Measurements from ENCODE around the gene ZSCAN31. TPM values are rescaled to one million over a fixed set of nuclear protein-coding genes. Genes with fewer than 3 reads are reported as not detected.
"Not testable (repeated sequence)": the region's sequence is repeated elsewhere in the genome, so short reads cannot be mapped to it uniquely, and the experiment has no call there.

ZSCAN31 gene
- total RNA-seq, result 1 to 10 TPM in 1 of 2 donors, under 1 TPM in 1; 0.70 to 1.7 TPM

- DNase-seq (ENCODE audit: low spot score in 2 of 2), result peak; percentile 66 to 89
- Mint-ChIP-seq H3K36me3 (peaks cover 0 to 12% of the 10 kb centered on the region in 2 donors), H3K27ac (no peak within 1 kb of the TSS), H3K9me3 (peaks cover 0 to 24% of the 10 kb centered on the region in 2 donors)
- peak; percentile 83 to 93 for ATAC-seq
Measured at GRCh38 chr6:28335564-28336283, at the start of gene ZSCAN31. Gene ZSCAN31 (minus strand): TSS chr6:28336148. CDS start chr6:28329683, 6,465 bp downstream.

GRCh38 chr6:28384143-28384533, 48.2 kb upstream of the ZSCAN31 start:
- Mint-ChIP-seq H3K9me3 (no peaks in the 10 kb centered on the region), H3K36me3 (peaks cover 44 to 59% of the 10 kb centered on the region in 2 donors), H3K27ac (peak overlapping the region in 1 of 2 donors; percentile 69)
- ATAC-seq, result no peak
- no peak for DNase-seq (ENCODE audit: low spot score in 2 of 2)

GRCh38 chr6:28383235-28384142, 47.5 kb upstream of the ZSCAN31 start:
- peaks cover 41 to 59% of the 10 kb centered on the region in 2 donors for H3K36me3 Mint-ChIP-seq
- DNase-seq (ENCODE audit: low spot score in 2 of 2) (peak; percentile 28 to 63), ATAC-seq (peak; percentile 64 to 93)
- peak overlapping the region; percentile 31 to 69 for H3K27ac Mint-ChIP-seq
- no peaks in the 10 kb centered on the region for H3K9me3 Mint-ChIP-seq

- ATAC-seq (no peak), DNase-seq (ENCODE audit: low spot score in 2 of 2) (no peak)
- H3K36me3 Mint-ChIP-seq, result peaks cover 38 to 59% of the 10 kb centered on the region in 2 donors
- H3K27ac Mint-ChIP-seq, result no peak overlapping the region
- peaks cover 0 to 4% of the 10 kb centered on the region in 2 donors for H3K9me3 Mint-ChIP-seq
Measured at GRCh38 chr6:28380381-28380780, 44.4 kb upstream of the ZSCAN31 start.

DNA sequence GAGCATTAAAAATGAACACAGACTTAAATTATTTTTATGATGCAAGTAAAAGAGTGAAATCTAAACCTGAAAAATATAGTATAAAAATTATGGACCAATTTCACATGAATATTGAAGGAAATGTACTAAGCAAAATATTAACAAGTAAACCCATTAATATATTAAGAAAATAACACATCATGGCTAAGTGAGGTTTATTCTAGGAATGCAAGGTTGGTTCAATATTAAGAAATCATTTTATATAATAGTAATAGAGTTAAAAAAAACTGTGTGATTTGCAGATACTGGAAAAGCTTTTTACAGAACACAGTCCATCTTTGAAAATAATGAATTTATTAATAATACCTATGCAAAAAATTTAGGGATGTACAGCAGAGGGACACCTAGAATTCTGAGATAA, 42.7 kb upstream of the ZSCAN31 start:
- no peak overlapping the region for H3K27ac Mint-ChIP-seq
- peaks cover 38 to 46% of the 10 kb centered on the region in 2 donors for H3K36me3 Mint-ChIP-seq
- H3K9me3 Mint-ChIP-seq, result peaks cover 0 to 4% of the 10 kb centered on the region in 2 donors
- DNase-seq (ENCODE audit: low spot score in 2 of 2) (no peak), ATAC-seq (no peak)

- peaks cover 0 to 4% of the 10 kb centered on the region in 2 donors for H3K9me3 Mint-ChIP-seq
- H3K27ac Mint-ChIP-seq, result no peak overlapping the region
- peaks cover 34 to 40% of the 10 kb centered on the region in 2 donors for H3K36me3 Mint-ChIP-seq
- no peak for DNase-seq (ENCODE audit: low spot score in 2 of 2)
- ATAC-seq, result no peak
Measured at GRCh38 chr6:28377879-28378278, 41.9 kb upstream of the ZSCAN31 start.

DNA sequence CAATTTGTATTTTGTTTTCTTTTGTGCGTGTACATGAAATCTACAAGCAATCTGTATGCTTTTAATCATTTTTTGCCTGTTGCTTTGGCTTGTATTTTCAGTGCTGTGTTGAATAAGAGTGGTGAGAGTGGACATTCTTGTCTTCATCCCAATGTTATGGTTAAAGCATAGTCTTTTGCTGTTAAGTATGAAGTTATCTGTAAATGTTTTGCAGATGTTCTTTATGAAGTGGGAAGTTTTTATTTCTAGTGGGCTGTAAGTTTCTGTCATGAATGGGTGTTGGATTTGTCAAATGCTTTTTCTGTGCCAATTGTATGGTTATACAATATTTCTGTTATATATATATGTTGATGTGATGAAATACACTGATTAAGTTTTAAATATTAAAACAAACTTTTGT, 38.0 kb upstream of the ZSCAN31 start:
- ATAC-seq, result no peak
- H3K36me3 Mint-ChIP-seq, result peaks cover 4 to 8% of the 10 kb centered on the region in 2 donors

DNA sequence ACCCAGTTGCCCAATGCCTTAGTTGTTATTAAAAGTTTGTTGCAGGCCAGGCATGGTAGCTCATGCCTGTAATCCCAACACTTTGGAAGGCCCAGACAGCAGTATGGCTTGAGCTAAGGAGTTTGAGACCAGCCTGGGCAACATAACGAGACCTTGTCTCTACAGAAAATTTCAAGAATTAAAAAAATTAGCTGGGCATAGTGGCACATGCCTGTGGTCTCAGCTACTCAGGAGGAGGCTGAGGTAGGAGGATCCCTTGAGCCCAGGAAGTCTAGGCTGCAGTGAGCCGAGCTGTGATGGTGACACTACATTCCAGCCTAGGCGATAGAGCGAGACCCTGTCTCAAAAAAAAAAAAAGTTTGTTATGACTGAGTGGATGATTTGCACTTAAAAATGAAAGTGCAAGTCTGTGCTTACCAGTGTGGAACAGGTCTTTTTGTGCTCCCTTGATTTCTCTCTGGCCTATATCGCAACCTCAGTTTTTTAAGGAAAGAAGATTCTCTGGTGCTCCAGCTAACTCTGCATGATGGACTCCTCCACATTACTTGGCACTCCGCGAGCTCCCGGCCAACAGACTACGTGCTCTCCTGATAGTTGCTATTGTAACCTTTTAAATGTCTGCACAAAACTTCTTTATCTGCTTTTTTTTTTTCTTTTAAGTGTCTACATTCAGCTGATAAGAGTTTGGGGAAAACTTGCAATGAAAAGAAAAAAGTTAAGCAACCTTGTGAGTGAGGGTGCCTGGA, 35.9 kb upstream of the ZSCAN31 start:
- H3K27ac Mint-ChIP-seq, result no peak overlapping the region
- no peaks in the 10 kb centered on the region for H3K9me3 Mint-ChIP-seq
- no peak for ATAC-seq
- DNase-seq (ENCODE audit: low spot score in 2 of 2), result no peak
- no peaks in the 10 kb centered on the region for H3K36me3 Mint-ChIP-seq

More for the DNA sequence above, 38.0 kb upstream of the ZSCAN31 start:
- Mint-ChIP-seq H3K9me3 (peaks cover 0 to 4% of the 10 kb centered on the region in 2 donors), H3K27ac (no peak overlapping the region)
- no peak for DNase-seq (ENCODE audit: low spot score in 2 of 2)

DNA sequence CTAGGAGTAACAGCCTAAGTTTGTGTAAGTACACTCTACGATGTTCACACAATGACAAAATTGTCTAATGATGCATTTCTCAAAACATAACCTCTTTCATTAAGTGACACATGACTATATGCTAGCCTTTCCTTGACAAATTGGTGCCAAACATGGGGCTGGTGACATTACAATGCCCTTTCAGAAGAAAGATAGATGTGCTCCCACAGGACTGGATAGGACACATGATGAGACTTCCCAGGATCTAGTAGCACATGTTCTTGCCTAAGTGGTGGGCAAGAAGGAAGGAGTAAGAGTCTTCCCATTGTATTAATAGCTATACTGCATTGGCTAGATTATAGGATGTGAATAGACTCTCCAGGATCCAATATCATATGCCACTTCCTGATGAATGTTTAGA, 35.3 kb upstream of the ZSCAN31 start:
- H3K27ac Mint-ChIP-seq, result no peak overlapping the region
- H3K9me3 Mint-ChIP-seq, result no peaks in the 10 kb centered on the region
- no peak for DNase-seq (ENCODE audit: low spot score in 2 of 2)
- no peak for ATAC-seq
- H3K36me3 Mint-ChIP-seq, result no peaks in the 10 kb centered on the region

GRCh38 chr6:28370440-28370839, 34.5 kb upstream of the ZSCAN31 start:
- Mint-ChIP-seq H3K9me3 (no peaks in the 10 kb centered on the region), H3K27ac (no peak overlapping the region), H3K36me3 (peaks cover 2 to 4% of the 10 kb centered on the region in 2 donors)
- no peak for ATAC-seq
- no peak for DNase-seq (ENCODE audit: low spot score in 2 of 2)

- H3K9me3 Mint-ChIP-seq, result no peaks in the 10 kb centered on the region
- H3K27ac Mint-ChIP-seq, result no peak overlapping the region
- ATAC-seq, result no peak
- DNase-seq (ENCODE audit: low spot score in 2 of 2), result no peak
- peaks cover 7 to 11% of the 10 kb centered on the region in 2 donors for H3K36me3 Mint-ChIP-seq
Measured at GRCh38 chr6:28369463-28369862, 33.5 kb upstream of the ZSCAN31 start.

DNA sequence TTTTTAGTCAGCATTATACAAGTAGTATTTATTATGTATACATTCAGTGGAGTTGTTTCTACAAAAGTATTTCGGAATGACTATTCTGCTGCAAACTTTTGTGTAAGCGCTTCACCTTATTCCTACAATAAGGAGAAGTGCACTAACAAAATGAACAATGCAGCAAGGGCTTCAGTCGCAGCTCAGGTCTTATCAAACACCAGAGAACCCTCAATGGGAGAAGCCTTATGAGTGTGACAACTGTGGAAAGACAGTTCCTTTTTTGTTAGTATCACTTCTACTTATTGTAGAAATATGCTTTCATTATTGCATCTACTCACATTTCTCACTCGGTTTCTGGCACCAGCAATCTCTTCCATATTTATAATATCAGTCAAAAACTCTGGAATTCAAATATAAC, 32.6 kb upstream of the ZSCAN31 start:
- Mint-ChIP-seq H3K36me3 (peaks cover 7 to 11% of the 10 kb centered on the region in 2 donors), H3K9me3 (no peaks in the 10 kb centered on the region), H3K27ac (no peak overlapping the region)
- no peak for ATAC-seq
- DNase-seq (ENCODE audit: low spot score in 2 of 2), result no peak

- not testable (repeated sequence) for H3K9me3 Mint-ChIP-seq; H3K27ac Mint-ChIP-seq; DNase-seq (ENCODE audit: low spot score in 2 of 2)
- ATAC-seq, result peak in 1 of 2 donors; percentile 70
- H3K36me3 Mint-ChIP-seq, result peaks cover 7 to 11% of the 10 kb centered on the region in 2 donors
Measured at GRCh38 chr6:28365590-28365989, 29.6 kb upstream of the ZSCAN31 start.

GRCh38 chr6:28360961-28361360, 25.0 kb upstream of the ZSCAN31 start:
- no peak overlapping the region for H3K27ac Mint-ChIP-seq
- H3K36me3 Mint-ChIP-seq, result peaks cover 7 to 17% of the 10 kb centered on the region in 2 donors

GRCh38 chr6:28359562-28359961, 23.6 kb upstream of the ZSCAN31 start:
- H3K36me3 Mint-ChIP-seq; H3K9me3 Mint-ChIP-seq; ATAC-seq; DNase-seq (ENCODE audit: low spot score in 2 of 2); H3K27ac Mint-ChIP-seq: not testable (repeated sequence)

More at GRCh38 chr6:28360961-28361360, 25.0 kb upstream of the ZSCAN31 start:
- H3K9me3 Mint-ChIP-seq, result no peaks in the 10 kb centered on the region
- ATAC-seq, result no peak
- no peak for DNase-seq (ENCODE audit: low spot score in 2 of 2)

- no peaks in the 10 kb centered on the region for H3K9me3 Mint-ChIP-seq
- DNase-seq (ENCODE audit: low spot score in 2 of 2), result no peak
- H3K36me3 Mint-ChIP-seq, result peaks cover 0 to 6% of the 10 kb centered on the region in 2 donors
- H3K27ac Mint-ChIP-seq, result no peak overlapping the region
- ATAC-seq, result no peak
Measured at GRCh38 chr6:28357036-28357435, 21.1 kb upstream of the ZSCAN31 start.
